Osteoblast (primary cell): ENCODE measurements around the gene C9orf78. TPM values are rescaled to one million over a fixed set of nuclear protein-coding genes. Genes with fewer than 3 reads are reported as not detected.
A peak's percentile ranks its signal among the peaks of the same experiment; 100 is the strongest.

ENCODE experiments used
- DNase-seq: peaks from one replicate; pipeline ENCODE4 v3.0.0; 2011; ENCODE audit warnings: low spot score, mixed read lengths; ENCODE audit not compliant: insufficient read length; ENCODE audit errors: missing footprints
- H2AFZ ChIP-seq: 2 replicates; pipeline ENCODE4 v1.6.0; 2011; ENCODE audit warnings: mild to moderate bottlenecking, low read length
- H3K27ac ChIP-seq: 2 replicates; pipeline ENCODE4 v1.5.1; 2011; ENCODE audit warnings: mild to moderate bottlenecking, low read depth, low read length, moderate library complexity
- H3K27me3 ChIP-seq: 2 replicates; pipeline ENCODE4 v1.6.0; 2012; ENCODE audit warnings: mild to moderate bottlenecking, control low read depth, inconsistent platforms, low read length, moderate library complexity; ENCODE audit not compliant: insufficient read depth
- H3K36me3 ChIP-seq: 2 replicates; pipeline ENCODE4 v1.5.1; 2011; ENCODE audit warnings: mild to moderate bottlenecking, low read length, control low read depth, moderate library complexity; ENCODE audit not compliant: insufficient read depth
- H3K4me1 ChIP-seq: 2 replicates; pipeline ENCODE4 v1.5.1; 2011; ENCODE audit warnings: mild to moderate bottlenecking, low read length, control low read depth, moderate library complexity; ENCODE audit not compliant: insufficient read depth
- H3K4me2 ChIP-seq: 2 replicates; pipeline ENCODE4 v1.6.0; 2011; ENCODE audit warnings: mild to moderate bottlenecking, low read length; ENCODE audit not compliant: insufficient read depth
- H3K4me3 ChIP-seq: fragments of 200-600 bp; sonication (generic); 3 replicates; pipeline ENCODE4 v1.5.1; 2012; ENCODE audit warnings: mild to moderate bottlenecking, low read length, inconsistent platforms; ENCODE audit not compliant: insufficient read depth
- H3K79me2 ChIP-seq: 2 replicates; pipeline ENCODE4 v1.6.0; 2012; ENCODE audit warnings: mild to moderate bottlenecking, low read length, control low read depth, inconsistent platforms; ENCODE audit not compliant: insufficient read depth
- H3K9me3 ChIP-seq: 2 replicates; pipeline ENCODE4 v1.5.1; 2011; ENCODE audit warnings: low read depth, low read length, control low read depth
- H4K20me1 ChIP-seq: 2 replicates; pipeline ENCODE4 v1.6.0; 2012; ENCODE audit warnings: mild to moderate bottlenecking, low read length, control low read depth; ENCODE audit not compliant: insufficient read depth
- total RNA-seq: library from RNA; depleted of rRNA; stranded (reverse); fragments of >200 nt; gene quantifications from 2 replicates; pipeline ENCODE4 v1.2.3, GENCODE V29; 2012
- TF ChIP-seq, protein P1 (sequence below): IDR thresholded peaks from 2 replicates; pipeline ENCODE4 v1.5.1; 2011; ENCODE audit warnings: mild to moderate bottlenecking, low read depth, low read length, moderate library complexity; ENCODE audit errors: extremely low read depth

Gene C9orf78
- total RNA-seq, 1 donor: 30.8 TPM

DNA sequence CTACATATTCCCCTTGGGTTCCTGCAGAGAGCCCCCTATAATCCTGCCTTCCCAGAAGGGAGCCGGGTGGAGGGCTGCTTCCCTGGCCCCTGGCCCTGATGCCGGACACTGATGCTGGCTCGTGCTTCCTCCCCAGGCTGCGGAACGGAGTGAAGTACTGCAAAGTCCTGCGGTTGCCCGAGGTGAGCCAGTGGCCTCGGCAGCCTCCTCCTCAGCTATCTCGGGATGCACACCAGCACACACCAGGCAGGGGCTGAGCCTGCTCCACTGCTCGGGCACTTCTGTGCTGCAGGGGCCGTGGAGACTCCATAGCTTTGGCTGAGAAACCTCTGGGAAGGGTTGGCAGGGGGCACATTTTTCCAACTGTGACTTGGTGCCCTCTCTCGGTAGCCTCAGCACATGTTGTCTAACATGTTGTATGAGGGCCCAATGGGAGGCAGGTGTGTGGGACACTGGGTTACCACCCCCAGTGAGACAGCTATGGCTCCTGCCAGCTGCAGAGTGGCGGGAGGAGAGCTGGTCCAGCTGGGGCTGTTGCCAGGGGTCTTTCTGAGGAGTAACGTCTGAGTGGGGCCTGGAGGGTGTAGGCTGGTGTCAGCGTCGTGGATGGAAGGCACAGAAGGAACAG, 38.6 kb upstream of the C9orf78 start:
- TF ChIP-seq, protein P1, sequence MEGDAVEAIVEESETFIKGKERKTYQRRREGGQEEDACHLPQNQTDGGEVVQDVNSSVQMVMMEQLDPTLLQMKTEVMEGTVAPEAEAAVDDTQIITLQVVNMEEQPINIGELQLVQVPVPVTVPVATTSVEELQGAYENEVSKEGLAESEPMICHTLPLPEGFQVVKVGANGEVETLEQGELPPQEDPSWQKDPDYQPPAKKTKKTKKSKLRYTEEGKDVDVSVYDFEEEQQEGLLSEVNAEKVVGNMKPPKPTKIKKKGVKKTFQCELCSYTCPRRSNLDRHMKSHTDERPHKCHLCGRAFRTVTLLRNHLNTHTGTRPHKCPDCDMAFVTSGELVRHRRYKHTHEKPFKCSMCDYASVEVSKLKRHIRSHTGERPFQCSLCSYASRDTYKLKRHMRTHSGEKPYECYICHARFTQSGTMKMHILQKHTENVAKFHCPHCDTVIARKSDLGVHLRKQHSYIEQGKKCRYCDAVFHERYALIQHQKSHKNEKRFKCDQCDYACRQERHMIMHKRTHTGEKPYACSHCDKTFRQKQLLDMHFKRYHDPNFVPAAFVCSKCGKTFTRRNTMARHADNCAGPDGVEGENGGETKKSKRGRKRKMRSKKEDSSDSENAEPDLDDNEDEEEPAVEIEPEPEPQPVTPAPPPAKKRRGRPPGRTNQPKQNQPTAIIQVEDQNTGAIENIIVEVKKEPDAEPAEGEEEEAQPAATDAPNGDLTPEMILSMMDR: no peak
- no peaks in the 10 kb centered on the region for H3K27me3 ChIP-seq
- DNase-seq: peak; percentile 61
- no peaks in the 10 kb centered on the region for H3K9me3 ChIP-seq
- no peak overlapping the region for H3K27ac ChIP-seq
- H4K20me1 ChIP-seq: peaks cover 3% of the 10 kb centered on the region
- H3K4me2 ChIP-seq: no peak overlapping the region
- H2AFZ ChIP-seq: no peak overlapping the region
- no peaks in the 10 kb centered on the region for H3K4me1 ChIP-seq
- no peak overlapping the region for H3K4me3 ChIP-seq
- no peaks in the 10 kb centered on the region for H3K79me2 ChIP-seq
- peaks cover 40% of the 10 kb centered on the region for H3K36me3 ChIP-seq

DNA sequence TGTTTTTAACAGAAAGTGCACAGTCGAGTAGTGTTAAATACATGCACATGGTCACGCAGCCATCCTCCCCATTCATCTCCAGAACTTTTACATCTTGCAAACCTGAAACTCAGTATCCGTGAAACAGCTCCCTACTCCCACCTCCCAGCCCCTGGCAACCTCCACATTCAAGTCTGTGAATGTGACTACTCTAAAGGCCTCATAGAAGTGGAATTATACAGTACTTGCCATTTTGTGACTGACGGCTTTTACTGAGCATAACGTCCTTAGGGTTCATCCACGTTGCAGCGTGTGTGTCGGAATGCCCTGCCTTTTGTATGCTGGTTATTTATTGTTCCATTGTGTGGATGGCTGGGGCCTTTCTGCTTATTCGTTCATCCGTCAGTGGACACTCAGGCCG, 36.0 kb upstream of the C9orf78 start:
- H3K4me2 ChIP-seq: no peak overlapping the region
- DNase-seq: no peak
- H4K20me1 ChIP-seq: peaks cover 3% of the 10 kb centered on the region
- no peak overlapping the region for H3K4me3 ChIP-seq
- no peaks in the 10 kb centered on the region for H3K9me3 ChIP-seq
- H3K27me3 ChIP-seq: no peaks in the 10 kb centered on the region
- no peaks in the 10 kb centered on the region for H3K79me2 ChIP-seq
- H3K36me3 ChIP-seq: peaks cover 38% of the 10 kb centered on the region
- H3K4me1 ChIP-seq: no peaks in the 10 kb centered on the region
- TF ChIP-seq, protein P1: no peak
- H3K27ac ChIP-seq: no peak overlapping the region
- H2AFZ ChIP-seq: no peak overlapping the region

DNA sequence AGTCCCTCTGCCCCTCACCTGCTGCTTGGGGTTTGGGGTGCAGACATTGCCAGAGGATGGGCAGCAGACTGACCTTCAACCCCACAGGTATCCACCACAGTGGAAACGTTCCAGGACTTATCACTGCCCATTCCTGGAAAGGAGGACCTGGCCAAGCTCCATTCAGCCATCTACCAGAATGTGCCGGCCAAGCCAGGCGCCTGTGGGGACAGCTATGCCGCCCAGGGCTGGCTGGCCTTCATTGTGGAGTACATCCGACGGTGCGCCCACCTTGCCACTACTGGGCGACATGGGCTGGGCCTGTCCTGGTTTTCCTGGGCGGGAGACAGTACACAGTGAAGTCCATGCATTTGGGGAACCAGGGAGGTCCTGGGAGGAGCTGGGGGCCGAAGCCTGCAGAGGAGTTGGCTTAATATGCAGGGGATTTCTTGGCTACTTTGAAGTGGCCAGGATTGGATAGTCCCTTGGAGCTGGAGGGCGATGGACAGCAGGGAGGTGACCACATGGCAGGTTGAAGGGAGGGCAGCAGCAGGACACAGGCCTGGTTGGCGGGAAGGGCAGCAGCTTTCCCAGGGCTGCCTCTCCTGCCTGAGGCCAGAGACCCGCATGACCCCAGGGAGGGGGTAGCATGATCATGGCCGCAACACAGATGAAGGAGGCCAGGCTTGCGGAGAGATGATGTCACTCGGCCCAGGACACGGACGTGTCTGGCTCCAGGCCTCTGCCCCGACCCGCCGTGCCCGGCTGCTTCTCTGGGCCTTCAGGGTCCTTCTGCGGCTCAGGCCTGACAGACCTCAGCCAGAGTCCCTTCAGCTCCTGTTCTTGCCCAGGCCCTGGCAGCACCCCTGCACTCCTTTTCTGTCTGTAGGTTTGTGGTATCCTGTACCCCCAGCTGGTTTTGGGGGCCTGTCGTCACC, 34.8 kb upstream of the C9orf78 start:
- Histone ChIP-seq H3K4me1 (no peaks in the 10 kb centered on the region), H2AFZ (no peak overlapping the region), H3K4me2 (no peak overlapping the region), H3K9me3 (no peaks in the 10 kb centered on the region), H3K79me2 (no peaks in the 10 kb centered on the region), H3K27ac (no peak overlapping the region), H3K36me3 (peaks cover 35% of the 10 kb centered on the region), H4K20me1 (no peaks in the 10 kb centered on the region), H3K4me3 (no peak overlapping the region), H3K27me3 (no peaks in the 10 kb centered on the region)
- peak; percentile 55 for DNase-seq
- TF ChIP-seq, protein P1: no peak

DNA sequence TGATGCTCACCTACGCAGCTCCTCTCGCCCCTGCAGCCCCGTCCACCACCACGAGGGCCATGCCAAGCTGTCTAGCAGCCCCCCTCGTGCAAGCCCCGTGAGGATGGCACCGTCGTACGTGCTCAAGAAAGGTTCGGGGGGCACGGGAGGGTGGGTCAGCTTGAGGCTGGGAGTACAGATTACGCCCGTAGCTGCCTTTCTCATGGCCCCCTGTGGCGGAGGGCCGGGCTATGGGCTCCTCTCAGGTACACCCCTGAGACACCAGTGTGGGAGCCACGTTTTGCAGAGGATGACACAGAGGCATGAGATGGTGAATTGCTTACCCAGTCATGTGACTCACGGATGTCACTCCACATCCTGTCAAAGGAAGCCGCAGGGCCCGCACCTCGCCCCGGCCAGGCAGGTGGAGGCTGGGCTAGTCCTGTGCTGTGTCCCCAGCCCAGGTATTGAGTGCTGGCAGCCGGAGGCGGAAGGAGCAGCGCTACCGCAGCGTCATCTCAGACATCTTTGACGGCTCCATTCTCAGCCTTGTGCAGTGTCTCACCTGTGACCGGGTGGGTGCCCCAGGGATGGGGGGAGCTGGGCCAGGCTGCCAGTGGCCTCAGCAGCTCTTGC, 33.9 kb upstream of the C9orf78 start:
- no peaks in the 10 kb centered on the region for H3K4me1 ChIP-seq
- no peak overlapping the region for H3K4me2 ChIP-seq
- H4K20me1 ChIP-seq: no peaks in the 10 kb centered on the region
- no peak overlapping the region for H2AFZ ChIP-seq
- H3K79me2 ChIP-seq: no peaks in the 10 kb centered on the region
- no peak overlapping the region for H3K27ac ChIP-seq
- peaks cover 28% of the 10 kb centered on the region for H3K36me3 ChIP-seq
- peak; percentile 74 for DNase-seq
- no peak overlapping the region for H3K4me3 ChIP-seq
- H3K9me3 ChIP-seq: no peaks in the 10 kb centered on the region
- TF ChIP-seq, protein P1: no peak
- H3K27me3 ChIP-seq: no peaks in the 10 kb centered on the region
